OCI-M1 (cell line): ENCODE measurements around the gene LRRC32.
"Not testable (repeated sequence)": the region's sequence is repeated elsewhere in the genome, so short reads cannot be mapped to it uniquely, and the experiment has no call there.

Source experiments
- DNase-seq: peaks from one replicate; lab custom pipeline; 2025; lab: John Stamatoyannopoulos, UW

The LRRC32 gene

DNA sequence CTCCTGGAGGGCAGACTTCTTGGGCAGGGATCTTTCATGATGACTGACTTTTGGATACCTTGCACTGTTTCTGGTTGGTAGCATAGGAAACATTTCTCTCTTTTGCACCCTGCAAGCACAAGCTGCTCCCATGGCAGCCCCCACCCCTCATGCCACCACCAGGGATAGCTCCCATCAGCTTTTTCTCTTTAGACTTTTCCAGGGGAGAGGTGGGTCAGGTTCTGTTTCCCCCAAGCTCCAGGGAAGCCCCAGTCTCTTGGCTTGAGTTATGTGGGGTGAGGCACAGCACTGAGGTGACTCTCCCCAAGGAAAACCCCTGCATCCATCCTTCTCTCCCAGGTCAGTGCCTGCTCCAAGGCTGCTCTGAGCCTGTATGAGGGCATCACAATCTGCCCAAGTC is 22.5 kb downstream of the LRRC32 start:
- no peak for DNase-seq

DNA sequence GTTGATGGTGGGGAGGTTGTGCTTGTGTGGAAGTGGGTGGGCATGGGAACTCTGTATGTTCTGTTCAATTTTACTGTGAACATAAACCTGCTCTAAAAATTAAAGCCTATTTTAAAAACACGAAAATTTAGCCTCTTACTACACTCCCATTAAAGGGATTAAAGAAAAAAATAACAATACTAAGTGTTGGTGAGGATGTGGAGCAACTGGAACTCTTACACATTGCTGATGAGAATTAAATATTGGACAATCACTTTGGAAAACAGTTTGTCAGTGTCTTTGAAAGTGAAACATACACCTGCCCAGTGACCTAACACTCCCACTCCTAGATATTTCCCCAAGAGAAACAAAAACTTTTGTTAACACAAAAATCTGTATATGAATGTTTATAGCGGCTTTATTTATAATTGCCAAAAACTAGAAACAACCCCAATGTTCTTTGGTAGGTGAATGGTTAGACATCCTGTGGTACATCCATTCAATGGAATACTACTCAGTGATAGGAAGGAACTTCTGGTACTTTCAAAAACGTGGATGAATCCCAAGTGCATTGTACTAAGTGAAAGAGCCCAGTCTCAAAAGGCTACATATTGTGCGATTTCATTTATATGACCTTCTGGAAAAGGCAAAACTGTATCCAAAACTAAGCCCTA is 23.5 kb downstream of the LRRC32 start:
- DNase-seq, result no peak

DNA sequence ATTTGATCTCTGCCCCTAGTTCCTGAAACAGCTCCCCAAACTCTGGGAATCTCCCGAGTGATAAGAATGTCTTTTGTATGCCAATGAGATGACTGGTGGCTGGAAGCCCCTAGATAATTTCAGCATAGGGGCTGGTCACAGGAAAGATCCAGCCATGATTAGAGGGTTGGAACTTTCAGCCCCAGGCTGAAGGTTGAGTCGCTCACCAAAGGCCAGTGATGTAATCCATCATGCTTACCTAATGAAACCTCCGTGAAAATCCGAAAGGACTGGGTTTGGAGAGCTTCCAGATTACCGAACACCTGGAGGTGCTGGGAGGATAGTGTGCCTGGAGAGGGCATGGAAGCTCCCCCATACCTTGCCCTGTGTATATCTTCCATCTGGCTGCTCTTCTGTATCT is 26.0 kb downstream of the LRRC32 start:
- DNase-seq, result peak; percentile 90

DNA sequence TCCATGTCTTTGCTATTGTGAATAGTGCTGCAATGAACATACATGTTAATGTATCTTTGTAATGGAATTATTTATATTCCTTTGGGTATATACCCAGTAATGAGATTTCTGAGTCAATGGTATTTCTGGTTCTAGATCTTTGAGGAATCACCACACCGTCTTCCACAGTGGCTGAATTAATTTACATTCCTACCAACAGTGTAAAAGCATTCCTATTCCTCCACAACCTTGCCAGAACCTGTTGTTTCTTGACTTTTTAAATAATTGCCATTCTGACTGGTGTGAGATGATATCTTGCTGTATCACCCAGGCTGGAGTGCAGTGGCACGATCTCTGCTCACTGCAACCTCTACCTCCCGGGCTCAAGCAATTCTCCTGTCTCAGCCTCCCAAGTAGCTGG is 26.8 kb downstream of the LRRC32 start:
- not testable (repeated sequence) for DNase-seq

DNA sequence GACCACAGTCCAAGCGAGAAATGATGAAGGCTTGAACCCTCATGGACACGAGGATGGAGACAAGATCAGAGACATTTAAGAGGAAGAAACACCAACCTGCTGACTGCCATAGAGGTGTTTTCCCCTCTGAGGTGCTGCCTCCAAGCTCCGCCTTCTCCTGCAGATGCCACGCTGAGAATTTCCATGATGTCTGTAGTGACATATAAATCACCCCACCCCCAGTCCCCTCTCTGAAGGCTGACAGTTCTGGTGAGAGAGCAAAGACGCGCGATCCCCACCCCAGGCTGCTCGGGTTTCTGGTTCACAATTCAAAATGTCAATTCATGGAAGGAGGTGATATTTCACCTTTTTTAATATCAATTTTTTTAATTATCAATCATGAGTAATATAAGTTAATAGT is 28.2 kb downstream of the LRRC32 start:
- no peak for DNase-seq

DNA sequence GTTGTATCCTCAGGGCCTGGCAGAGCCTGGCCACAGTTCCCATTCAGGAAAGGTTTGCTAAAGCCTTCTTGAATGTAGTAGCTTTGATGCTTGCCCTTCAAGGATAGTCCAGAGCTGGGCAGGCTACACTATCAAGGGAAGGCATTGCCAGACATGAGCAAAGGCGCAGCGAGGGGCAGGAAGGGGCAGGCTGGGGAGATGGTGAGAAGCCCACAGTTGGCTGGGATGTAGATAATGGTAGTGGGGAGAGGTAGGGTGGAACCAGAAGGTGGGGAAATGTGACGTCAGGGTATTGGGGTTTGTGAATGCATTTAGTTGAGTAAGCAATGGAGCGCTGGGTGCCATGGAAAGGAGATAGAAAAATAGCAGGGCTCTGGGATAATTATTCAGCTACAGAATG is 28.6 kb downstream of the LRRC32 start:
- no peak for DNase-seq

DNA sequence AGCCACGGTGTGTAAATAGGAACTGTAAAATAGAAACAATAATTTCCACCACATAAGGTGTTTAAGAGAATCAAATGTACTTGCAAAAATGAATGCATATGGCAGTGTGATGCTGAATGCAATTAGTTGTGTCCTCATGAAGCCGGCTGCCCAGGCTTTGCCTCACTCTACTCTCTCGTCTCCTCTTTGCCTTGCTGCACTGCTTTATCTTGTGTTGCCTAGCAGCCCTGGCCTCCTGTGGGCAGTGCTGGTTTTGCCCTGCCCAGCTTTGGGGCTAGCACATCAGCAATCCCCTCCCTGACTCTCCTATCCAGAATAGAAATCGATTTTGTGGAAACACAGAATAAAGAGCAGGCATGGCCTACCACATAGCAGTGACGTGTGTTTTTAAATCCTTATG is 30.0 kb downstream of the LRRC32 start:
- peak; percentile 54 for DNase-seq

DNA sequence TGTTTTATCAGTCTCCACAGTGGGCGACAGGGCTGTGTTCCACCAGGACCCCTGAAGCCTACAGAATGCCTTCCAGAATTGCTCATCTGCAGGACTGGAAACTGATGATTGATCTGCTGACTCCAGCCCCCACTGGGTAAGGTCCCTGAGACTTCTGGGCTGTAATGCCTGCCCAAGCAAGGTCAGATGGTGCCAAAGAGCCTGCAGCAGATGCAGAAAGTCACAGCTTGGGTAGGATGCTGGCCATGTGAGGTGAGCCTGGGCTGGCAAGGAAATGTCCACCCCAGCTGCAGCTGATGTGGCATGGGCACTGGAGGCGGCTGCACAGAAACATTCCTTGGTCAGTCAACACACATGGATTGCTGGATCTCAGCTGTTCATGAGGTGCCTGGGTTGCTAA is 30.9 kb downstream of the LRRC32 start:
- DNase-seq, result no peak

DNA sequence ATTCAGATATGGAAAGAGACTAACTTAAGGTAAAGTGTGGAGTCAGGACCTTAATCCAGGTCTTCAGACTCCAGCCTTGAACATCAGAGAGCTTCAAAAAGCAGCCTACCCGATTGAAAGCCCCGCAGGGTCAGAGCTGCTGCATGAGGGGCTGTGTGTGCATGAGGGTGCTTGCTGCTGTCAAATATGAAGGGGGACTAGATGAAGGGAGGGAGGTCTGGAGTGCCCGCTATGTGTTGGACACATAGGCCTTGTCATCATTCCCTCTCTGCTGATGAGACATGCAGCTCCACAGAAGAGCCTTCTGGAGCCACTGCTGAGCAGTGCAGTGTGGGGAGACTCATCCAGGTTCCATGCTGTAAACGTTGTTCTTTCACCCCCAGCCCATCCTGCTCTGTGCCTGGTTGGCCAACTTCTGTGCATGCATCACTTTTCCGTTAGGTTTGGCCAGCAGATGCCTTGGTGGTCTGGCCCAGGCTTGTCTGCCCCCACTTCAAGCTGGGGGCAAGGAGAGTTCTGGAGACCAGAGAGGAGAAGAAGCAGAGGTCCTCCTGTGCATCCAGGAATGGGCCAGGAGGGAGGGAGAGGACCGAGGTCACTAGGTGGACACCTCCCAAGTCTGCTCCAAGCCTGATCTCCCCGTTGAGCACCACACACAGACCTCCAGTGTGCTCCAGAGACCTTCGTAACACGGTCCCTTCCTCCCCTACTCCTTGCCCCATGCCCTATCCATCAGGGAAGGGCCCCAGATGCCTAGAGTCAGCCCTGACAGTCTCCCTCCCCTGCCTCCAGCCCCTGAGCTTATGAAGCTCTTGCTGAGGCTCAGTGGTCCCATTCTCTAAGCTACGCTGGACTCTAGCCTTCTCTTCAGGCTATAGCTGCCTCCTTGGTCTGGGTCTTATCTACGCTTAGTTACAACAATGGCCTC is 32.0 kb downstream of the LRRC32 start:
- DNase-seq, result no peak

DNA sequence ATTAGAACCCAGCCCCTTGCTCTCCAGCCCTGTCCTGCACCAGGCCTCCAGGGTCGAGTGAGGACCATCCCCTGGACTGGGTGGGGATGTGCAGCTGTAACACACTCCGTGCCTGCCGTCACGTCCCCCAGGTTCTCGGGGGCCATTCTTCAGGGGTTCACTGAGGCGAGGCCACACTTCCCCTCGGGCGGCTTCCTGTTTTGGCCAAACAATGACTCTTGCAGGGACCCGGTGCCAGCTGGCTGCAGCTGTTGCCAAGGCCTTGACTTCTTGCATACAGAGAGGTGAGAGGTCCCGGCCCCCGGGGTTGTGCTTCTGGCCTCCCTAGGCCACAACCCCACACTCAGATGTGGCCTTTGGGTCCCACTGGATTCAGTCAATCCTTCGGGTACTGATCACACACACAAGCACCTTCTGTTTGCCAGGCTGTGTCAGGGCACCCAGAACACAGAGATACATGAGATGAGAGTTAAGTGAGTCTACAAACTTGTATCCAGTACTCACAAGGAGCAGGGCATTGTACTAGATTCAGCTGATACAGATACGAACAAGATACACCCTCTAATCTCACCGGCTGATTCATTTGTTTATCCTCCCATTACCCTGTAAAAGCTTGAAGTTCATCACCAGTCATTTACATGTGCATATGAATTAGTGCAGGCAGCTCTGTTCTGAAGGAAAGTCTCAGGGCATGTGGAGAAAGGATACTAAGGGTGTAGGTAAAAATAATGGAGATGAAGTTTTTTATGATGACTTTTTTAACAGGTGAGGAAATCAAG is 32.9 kb downstream of the LRRC32 start:
- DNase-seq, result no peak

DNA sequence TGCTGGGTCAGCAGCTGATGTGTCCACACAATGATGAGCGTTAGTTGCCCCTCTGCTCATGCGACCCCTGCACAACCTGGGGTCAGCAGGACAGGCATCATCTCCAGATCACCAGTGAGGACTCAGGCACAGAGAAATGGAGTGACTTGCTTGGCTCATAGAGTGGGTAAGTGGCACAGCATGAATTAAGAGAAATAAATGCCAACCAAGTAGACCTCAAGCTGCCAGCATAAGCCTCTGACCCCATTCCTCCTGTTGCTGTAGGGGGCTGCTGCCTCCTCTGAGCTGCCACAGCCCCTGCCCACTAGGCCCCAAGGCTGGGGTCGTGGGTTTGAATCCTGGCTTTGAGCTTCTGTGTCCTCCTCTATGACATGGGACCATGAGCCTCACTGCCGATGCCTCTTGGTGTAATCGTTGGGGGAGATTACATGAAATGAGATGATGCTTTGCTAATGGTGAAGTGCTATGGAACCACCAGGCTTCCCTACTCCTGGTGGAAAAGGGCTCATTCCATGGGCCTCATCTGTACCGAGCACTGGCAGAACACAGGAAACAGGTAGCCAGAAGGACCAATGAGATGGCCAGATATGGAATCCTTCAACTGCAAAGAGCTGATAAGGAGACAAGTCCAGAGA is 33.6 kb downstream of the LRRC32 start:
- no peak for DNase-seq

DNA sequence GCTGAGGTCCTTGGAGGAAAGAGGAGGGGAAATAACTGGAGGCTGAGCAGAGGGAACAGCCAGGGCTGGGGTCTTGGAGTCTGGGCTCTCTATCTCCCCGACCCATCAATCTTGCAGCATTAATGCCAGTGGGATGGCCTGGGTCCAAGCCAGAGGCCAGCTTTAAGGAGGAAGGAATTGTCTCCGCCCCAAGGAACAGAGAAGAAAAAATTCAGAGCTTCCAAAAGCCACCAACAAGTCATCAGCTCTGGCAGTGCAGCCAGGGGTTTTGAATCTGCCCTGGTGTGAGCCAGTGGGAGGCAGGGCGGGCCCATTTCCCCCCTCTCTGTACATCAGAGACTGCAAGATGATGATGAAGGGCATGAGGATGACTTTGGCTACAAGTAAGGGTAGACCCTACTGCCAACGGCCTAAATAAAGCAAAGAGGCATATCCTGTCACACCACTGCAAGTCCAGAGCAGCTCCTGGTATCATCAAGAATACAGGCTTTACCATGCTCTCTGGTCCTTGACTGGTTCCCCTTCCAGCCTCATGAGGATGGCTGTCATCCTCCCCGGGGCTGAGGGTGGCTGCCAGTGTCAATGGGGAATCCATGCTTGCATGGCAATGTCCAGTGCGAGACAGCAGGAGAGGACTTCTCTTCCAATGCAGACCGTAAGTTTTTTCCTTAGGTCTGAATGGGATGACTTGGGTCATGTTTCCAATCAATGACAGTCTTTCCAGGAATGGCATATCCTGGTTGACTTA is 34.4 kb downstream of the LRRC32 start:
- no peak for DNase-seq

DNA sequence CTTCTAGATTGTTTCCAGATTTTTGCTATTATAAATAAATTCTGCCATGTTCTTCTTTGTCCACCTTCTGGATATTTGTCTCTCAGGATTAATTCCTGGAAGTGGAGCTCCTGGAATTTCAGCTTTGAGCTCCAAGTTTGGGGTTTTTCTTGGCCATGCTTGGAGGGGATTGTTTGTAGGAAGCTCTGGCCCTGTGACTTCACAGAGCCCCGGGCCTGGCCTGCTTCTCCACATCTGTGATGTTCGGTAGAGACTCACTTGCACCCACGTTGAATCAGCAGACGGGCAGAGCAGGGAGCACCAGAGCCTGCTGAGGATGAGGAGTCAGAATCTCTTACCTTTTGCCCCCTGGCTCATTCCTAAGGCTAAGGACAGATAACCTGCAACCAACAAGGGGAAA is 35.7 kb downstream of the LRRC32 start:
- no peak for DNase-seq

DNA sequence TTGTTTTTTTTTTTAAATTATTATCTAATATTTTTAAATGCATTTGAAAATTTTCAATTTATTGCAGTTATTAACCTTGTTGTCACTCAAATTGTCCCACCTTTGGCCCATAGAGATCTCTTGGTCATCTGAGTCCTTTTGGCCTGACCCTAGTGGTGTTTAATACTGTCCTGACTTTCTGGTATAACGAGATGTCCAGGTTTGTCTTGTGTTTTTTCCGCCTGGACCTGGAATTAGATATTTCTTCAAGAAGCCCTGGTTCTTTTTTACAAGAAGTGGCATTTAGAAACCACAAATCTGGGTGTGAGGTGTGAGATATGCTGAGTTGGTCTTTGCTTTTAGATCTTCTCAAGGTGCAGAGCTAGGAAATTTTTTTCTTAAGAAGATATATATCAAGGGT is 38.1 kb downstream of the LRRC32 start:
- DNase-seq, result no peak

DNA sequence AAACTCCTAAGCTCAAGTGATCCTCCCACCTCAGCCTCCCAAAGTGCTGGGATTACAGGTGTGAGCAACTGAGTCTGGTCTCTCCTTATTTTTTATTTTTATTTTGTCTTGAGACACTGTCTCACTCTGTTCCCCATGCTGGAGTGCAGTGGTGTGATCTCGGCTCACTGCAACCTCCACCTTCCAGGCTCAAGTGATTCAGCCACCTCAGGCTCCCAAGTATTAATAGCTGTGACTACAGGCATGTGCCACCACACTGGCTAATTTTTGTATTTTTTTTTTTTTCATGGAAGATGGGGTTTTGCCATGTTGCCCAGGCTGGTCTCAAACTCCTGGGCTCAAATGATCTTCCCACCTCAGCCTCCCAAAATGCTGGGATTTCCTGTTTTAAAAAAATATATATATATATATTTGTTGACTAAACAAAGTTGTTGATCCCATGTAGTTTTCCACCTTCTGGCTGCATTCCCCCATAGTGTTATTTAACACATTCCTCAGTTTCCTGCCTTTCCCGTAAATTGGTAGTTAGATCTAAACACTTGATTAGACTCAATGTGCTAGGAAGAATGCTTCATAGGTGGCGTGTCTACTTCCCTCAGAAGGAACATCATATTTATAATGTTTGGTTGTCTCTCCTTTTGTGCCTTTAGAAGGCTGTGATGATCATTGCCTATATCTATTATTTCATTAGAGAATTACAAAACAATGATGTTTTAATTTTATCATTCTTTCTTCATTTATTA is 38.8 kb downstream of the LRRC32 start:
- no peak for DNase-seq

DNA sequence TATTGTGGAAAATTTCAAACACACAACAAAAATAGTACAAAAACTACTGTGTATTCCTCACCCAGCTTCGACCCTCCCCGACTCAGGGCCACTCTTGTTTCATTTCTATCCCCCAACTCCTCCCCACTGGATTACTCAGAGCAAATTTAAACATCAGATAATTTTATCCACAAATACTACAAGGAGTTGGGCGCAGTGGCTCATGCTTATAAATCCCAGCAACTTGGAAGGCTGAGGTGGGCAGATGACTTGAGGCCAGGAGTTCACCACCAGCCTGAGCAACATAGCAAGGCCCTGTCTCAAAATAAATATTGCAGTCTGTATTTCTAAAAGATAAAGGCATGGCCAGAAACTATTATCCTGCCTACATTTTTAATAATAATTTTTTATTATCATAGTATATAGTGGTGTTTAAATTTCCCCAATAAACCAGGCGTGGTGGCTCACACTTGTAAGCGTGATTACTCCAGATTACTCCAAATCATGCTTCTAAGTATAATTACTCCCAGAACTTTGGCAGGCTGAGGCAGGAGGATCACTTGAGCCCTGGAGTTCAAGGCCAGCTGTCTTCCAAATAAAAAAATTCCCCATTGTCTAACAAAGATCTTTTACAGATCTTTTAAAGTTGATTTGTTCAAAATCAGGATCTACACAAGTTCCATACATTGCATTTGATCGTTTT is 39.8 kb downstream of the LRRC32 start:
- no peak for DNase-seq

DNA sequence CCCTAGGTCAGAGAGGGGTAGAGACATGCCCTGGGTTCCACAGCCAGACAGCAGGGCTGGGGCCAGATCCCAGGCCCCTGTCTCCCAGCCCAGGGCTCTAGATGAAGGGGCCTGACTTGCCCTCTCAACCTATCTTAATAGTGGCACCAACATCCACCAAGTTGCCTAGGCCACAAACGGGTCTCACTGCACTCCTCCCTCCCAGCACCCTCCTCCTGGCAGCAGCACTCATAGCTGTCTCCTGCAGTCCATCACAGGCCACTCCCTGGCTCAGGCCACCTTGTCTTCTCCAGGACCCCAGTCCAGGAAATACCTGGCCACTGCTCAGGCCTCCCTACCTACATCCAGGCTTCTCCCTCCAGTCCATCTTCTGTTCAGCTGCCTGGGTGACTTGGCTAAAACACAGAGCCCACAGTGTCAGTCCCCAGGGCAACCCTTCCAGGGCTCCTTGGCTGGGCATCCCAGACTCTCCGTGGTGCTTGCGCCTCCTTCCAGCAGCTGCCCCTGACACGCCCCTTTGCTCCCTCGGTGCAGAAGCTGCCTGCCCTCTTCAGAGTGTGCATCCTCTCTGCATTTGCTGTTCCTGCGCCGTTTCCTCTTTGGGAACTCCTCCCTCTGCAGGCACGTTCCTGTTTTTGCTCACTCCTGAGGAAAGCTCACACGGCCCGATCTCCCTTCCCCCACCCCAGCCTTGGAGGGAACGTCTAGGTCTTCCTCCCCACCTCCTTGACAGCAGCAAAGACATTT is 40.5 kb downstream of the LRRC32 start:
- peak; percentile 75 for DNase-seq

DNA sequence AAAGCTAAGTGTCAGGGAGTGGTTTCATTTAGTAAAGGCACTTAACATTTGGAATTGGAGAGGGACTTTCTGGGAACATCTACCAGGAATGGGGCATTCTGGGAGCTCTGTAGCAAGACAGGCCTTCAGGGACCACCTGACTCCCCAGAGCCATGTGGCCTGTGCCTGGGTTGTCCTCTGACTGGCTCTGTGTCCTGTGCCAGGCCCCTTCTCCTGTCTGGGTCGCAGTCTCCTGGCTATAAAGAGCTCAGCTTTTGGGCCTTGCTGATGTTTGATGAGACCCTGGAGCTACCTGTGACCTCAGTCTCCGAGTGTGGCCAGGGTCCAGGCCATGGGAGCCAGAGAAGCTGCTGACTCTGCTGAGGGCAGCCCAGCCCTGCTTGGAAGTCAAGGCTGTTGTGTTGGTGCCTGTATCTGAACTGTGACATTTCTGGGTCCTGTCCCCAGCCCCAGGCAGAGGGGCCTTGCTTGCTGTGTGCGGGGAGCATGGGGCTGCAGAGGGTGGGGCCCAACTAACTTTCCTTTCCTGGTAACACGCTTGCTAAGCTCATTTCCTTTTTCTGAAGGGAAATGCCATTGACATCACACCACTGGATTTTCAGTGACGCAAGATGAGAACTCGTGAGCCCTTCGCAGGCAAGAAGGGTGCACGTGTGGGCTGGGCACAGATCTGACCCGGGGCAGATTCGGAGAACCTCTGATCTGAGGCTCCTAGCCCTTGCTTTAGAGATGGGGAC is 41.3 kb downstream of the LRRC32 start:
- no peak for DNase-seq
